B cell (primary cell): ENCODE results near the gene RPL13.

Experiments
- EZH2 ChIP-seq: IDR thresholded peaks from 2 replicates; pipeline ENCODE4 v1.6.1; 2012; ENCODE audit warnings: borderline replicate concordance, low read depth, mild to moderate bottlenecking, moderate library complexity, low read length; ENCODE audit not compliant: insufficient read depth, poor library complexity, severe bottlenecking
- TF ChIP-seq, protein P1 (sequence below): fragments of 200-600 bp; IDR thresholded peaks from one replicate; pipeline ENCODE4 v1.8.0; 2022; ENCODE audit warnings: antibody characterized with exemption, mild to moderate bottlenecking

DNA sequence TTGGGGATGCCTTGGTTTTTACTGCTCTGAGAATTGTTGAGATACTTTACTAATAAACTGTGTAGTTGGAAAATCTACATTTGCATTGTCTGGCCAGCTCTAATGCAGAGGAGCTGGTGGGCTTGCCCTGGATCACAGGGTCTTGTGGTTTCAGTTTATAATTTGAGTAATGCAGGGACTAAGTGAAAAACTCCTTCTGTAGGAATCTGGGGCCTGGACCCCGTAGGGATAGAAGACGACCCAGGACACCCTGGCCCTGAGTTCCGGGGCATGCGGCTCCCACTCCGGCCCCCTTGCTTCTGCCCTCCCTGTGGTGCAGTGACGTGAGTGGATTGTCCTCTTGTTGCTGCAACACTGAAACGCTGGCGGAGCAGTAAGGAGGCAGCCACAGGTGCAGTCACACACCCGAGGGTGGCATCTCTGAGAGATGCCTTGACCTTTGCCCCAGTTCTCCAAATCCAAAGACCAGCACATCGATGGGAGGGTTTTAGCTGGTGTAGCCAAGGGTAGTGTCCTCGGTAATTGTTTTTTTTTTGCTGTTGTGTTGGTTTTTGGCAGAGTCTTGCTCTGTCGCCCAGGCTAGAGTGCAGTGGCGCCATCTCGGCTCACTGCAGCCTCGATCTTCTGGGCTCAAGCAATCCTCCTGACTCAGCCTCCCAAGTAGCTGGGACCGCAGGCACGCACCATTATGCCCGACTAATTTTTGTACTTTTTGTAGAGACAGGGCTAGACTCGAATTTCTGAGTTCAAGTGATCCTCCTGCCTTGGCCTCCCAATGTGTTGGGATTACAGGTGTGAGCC, 2.6 kb upstream of the RPL13 start:
- TF ChIP-seq, protein P1, sequence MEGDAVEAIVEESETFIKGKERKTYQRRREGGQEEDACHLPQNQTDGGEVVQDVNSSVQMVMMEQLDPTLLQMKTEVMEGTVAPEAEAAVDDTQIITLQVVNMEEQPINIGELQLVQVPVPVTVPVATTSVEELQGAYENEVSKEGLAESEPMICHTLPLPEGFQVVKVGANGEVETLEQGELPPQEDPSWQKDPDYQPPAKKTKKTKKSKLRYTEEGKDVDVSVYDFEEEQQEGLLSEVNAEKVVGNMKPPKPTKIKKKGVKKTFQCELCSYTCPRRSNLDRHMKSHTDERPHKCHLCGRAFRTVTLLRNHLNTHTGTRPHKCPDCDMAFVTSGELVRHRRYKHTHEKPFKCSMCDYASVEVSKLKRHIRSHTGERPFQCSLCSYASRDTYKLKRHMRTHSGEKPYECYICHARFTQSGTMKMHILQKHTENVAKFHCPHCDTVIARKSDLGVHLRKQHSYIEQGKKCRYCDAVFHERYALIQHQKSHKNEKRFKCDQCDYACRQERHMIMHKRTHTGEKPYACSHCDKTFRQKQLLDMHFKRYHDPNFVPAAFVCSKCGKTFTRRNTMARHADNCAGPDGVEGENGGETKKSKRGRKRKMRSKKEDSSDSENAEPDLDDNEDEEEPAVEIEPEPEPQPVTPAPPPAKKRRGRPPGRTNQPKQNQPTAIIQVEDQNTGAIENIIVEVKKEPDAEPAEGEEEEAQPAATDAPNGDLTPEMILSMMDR: peak; percentile 20
- TF ChIP-seq EZH2: no peak
